Epithelial cell of esophagus (primary cell): Measurements from ENCODE around the gene SH3PXD2A.

Source experiments
- DNase-seq: peaks from one replicate; pipeline ENCODE4 v3.0.0; 2010; ENCODE audit warnings: low read depth
- H3K4me3 ChIP-seq: 2 replicates; pipeline ENCODE4 v1.5.1; 2011; ENCODE audit warnings: mild to moderate bottlenecking, low read length, control low read depth
- TF ChIP-seq, protein P1 (sequence below): IDR thresholded peaks from 2 replicates; pipeline ENCODE4 v1.5.1; 2011; ENCODE audit warnings: low read depth, mild to moderate bottlenecking, low read length, control low read depth, inconsistent platforms; ENCODE audit not compliant: insufficient read depth; ENCODE audit errors: missing control alignments

SH3PXD2A gene

DNA sequence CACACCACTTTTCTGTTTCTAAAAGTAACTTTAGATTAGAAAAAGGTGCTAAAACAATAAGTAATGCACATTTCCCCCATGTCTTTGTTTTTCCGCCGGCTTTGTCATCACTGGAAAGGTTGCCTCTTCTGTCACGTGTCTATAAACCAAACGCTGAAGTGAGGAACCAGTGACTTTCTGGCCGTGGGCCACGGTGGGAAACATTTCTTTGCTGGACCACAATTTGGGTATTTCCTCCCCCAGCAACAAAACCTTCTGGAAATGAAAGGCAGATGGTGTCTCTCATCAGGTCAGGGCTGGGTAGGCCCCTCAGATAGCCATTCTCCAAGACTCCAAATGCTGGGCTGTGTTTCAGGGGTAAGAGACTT is 174.5 kb downstream of the SH3PXD2A start:
- DNase-seq: no peak
- TF ChIP-seq, protein P1, sequence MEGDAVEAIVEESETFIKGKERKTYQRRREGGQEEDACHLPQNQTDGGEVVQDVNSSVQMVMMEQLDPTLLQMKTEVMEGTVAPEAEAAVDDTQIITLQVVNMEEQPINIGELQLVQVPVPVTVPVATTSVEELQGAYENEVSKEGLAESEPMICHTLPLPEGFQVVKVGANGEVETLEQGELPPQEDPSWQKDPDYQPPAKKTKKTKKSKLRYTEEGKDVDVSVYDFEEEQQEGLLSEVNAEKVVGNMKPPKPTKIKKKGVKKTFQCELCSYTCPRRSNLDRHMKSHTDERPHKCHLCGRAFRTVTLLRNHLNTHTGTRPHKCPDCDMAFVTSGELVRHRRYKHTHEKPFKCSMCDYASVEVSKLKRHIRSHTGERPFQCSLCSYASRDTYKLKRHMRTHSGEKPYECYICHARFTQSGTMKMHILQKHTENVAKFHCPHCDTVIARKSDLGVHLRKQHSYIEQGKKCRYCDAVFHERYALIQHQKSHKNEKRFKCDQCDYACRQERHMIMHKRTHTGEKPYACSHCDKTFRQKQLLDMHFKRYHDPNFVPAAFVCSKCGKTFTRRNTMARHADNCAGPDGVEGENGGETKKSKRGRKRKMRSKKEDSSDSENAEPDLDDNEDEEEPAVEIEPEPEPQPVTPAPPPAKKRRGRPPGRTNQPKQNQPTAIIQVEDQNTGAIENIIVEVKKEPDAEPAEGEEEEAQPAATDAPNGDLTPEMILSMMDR: no peak
- no peak overlapping the region for H3K4me3 ChIP-seq

DNA sequence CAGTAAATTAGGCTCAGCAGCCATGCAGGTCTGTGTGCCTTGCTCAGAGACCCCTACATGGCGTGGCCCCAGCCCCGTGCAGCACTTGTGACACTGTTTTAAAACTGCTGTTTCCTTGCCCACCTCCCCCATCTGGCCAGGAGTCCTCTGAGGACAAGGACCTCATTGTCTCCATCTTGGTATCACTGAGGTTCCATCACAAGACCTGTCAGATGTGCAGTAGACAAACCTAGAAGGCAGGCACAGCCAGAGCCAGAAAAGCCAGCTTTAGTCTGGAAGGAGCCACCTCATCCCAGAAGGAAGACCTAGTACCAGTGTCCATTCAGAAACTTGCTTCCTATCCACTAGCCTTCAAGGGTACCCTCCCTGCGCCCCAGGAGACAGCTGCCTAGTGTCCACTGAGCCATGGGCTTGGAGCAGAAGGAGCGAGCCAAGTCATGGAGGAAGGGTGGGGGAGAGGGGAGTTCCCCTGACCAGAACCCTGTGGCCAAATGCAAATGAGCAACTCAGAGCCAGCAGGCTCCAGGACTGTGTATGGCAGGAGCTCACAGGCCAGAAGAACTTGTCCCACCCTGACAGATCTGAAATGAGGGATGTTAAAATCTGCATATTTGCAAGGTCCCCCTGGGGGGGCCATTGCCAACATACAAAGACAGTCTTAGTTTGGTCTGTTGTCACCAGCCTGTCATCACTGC is 176.1 kb downstream of the SH3PXD2A start:
- no peak overlapping the region for H3K4me3 ChIP-seq
- TF ChIP-seq, protein P1: no peak
- DNase-seq: no peak

DNA sequence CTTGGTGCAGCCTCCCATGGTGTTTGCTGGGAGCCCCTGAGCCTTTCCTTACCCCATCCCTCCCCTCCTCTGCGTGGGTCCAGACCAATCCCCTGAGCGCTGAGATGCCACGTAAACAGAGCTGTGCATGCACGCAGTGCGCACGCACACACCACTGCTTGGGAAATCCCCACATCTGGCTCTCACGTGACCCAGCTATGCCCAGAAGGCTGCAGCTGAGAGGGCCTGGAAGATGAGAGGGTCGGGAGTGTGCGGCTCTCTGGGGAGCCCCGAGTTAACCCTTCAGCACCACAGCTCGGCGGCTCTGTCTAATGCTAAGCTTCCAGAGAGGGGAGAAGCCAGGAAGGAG is 177.2 kb downstream of the SH3PXD2A start:
- peak; percentile 68 for DNase-seq

DNA sequence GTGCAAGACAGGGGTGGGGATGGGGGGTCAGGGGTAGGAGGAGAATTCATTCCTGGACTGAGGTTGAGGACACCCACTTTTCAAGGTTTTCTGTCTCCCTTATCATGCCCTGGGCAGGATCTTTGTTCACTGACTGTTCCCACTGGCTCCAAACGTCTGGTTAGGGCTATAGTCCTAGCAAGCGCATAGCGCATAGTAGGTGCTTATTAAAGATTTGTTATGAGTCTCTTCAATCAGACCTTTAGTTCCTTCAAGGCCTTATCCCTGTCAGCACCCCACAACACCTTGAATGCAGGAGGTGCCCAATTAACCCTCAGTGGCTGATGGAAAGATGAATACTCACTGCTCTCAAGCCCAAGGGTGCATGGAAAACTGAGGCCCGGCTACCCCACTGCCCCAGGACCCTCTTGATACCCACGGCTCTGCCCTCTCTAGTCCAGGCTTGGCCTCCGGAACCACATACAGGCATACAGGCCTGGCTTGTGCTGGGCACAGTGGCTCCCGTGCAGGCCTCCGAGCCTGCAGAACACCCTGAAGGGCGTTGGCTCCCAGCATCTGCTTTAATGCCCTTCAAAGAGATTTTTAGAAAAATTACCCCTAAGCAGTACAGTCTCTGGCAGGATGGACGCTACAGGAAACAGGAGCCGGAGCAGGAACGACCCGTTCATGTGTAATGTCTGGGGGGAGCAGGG is 177.7 kb downstream of the SH3PXD2A start:
- TF ChIP-seq, protein P1: no peak
- no peak overlapping the region for H3K4me3 ChIP-seq
- no peak for DNase-seq

More for the DNA sequence above, 177.2 kb downstream of the SH3PXD2A start:
- TF ChIP-seq, protein P1: no peak
- no peak overlapping the region for H3K4me3 ChIP-seq

DNA sequence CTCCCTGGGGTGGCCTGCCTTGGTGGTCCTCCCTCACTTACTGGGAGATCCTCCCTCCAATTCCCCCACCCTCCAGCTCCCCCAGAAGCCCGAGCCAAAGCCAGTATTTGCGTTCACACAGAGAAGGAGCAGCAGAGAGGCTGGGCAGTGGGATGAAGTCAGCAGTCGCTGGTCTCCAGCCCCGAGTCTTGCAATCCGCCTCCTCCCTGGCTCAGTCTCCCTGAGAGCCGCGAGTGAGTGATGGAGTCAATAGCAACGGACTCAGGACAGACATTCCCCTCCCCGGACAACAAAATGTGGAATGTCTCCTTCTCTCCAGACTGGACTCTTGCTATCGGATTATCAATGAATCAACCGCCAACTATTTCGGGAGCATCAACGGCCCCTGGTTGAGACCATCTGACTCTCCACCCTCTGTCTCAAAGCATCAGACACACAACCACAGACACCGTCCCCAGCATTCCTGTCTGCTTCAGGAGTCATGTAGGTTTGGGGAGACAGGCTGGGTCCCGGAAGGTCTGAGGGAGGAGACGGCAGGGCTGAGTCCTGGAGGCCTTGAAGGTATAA is 178.4 kb downstream of the SH3PXD2A start:
- peak; percentile 46 for DNase-seq
- no peak overlapping the region for H3K4me3 ChIP-seq
- TF ChIP-seq, protein P1: no peak

DNA sequence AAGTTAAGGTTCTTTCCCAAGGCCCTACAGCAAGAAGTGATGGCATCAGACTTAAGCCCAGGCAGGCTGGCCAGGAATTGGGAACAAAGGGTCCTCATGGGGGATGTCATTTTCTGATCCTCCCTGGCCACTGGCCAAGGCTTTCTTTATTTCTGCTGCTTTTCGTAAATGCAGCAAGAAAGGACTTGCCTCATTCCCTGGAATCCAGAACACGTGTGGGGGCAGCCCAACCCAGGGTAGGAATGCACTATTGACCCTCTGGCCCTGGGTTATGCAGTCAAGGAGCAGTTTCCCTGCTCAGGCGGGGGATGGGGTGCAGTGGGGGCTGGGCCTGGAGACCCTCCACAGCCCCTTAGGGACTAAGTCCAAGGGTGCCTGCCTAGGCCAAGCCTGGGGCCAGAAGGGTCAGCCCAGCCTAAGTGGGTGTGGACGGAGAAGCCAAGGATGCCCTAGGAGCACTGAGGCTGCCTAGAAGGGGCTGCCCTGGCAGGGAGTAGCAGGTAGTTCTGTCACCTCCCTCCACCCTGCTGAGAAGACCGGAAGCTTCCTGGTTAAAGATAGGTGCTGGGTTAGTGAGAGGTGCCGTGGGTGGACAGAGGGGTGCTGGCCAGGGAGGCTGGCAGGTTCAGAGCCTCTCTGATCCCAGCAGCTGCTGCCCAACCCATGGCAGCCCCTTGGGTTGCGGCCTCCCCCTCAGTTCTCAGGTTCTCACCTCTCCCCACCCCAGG is 179.2 kb downstream of the SH3PXD2A start:
- TF ChIP-seq, protein P1: no peak
- peak; percentile 78 for DNase-seq
- no peak overlapping the region for H3K4me3 ChIP-seq
